ENCODE data around the gene KDM7A.
"Not testable (repeated sequence)": the region's sequence is repeated elsewhere in the genome, so short reads cannot be mapped to it uniquely, and the experiment has no call there.

The KDM7A gene

GRCh38 chr7:140176811-140177702, at the start of gene KDM7A:
Gene KDM7A (minus strand): TSS chr7:140176983. CDS start chr7:140176937, 46 bp downstream.
- DNase-seq (ENCODE audit: low read depth): peak; percentile 86

- DNase-seq (ENCODE audit: low read depth): no peak
Measured at GRCh38 chr7:140225562-140226249, 48.9 kb upstream of the KDM7A start.

GRCh38 chr7:140223515-140224221, 46.9 kb upstream of the KDM7A start:
- no peak for DNase-seq (ENCODE audit: low read depth)

GRCh38 chr7:140222814-140223213, 46.0 kb upstream of the KDM7A start:
- DNase-seq (ENCODE audit: low read depth): no peak

- no peak for DNase-seq (ENCODE audit: low read depth)
Measured at GRCh38 chr7:140219672-140220524, 43.1 kb upstream of the KDM7A start.

- DNase-seq (ENCODE audit: low read depth): no peak
Measured at GRCh38 chr7:140218656-140219055, 41.9 kb upstream of the KDM7A start.

- no peak for DNase-seq (ENCODE audit: low read depth)
Measured at GRCh38 chr7:140217750-140218501, 41.1 kb upstream of the KDM7A start.

GRCh38 chr7:140215281-140215680, 38.5 kb upstream of the KDM7A start:
- no peak for DNase-seq (ENCODE audit: low read depth)

GRCh38 chr7:140214075-140214684, 37.4 kb upstream of the KDM7A start:
- no peak for DNase-seq (ENCODE audit: low read depth)

- DNase-seq (ENCODE audit: low read depth): no peak
Measured at GRCh38 chr7:140213684-140214074, 36.9 kb upstream of the KDM7A start.

GRCh38 chr7:140212100-140212881, 35.5 kb upstream of the KDM7A start:
- no peak for DNase-seq (ENCODE audit: low read depth)

- no peak for DNase-seq (ENCODE audit: low read depth)
Measured at GRCh38 chr7:140211698-140212097, 34.9 kb upstream of the KDM7A start.

- DNase-seq (ENCODE audit: low read depth): peak; percentile 18
Measured at GRCh38 chr7:140209866-140210609, 33.3 kb upstream of the KDM7A start.

- no peak for DNase-seq (ENCODE audit: low read depth)
Measured at GRCh38 chr7:140206616-140207389, 30.0 kb upstream of the KDM7A start.

GRCh38 chr7:140205600-140205999, 28.8 kb upstream of the KDM7A start:
- DNase-seq (ENCODE audit: low read depth): no peak

- no peak for DNase-seq (ENCODE audit: low read depth)
Measured at GRCh38 chr7:140203556-140203955, 26.8 kb upstream of the KDM7A start.

- not testable (repeated sequence) for DNase-seq (ENCODE audit: low read depth)
Measured at GRCh38 chr7:140202942-140203341, 26.2 kb upstream of the KDM7A start.

GRCh38 chr7:140201393-140201792, 24.6 kb upstream of the KDM7A start:
- DNase-seq (ENCODE audit: low read depth): no peak

Data from activated T-helper 1 cell treated with Interleukin-2 at 50 U/mL for 16 hours (primary cell).